Erythroblast (primary cell): ENCODE results near the gene AOPEP.

Source experiments
- GATA1 ChIP-seq: IDR thresholded peaks from 2 replicates; pipeline ENCODE4 v1.6.1; 2011; ENCODE audit warnings: low read depth, mild to moderate bottlenecking, control low read depth, low read length, moderate library complexity
- POLR2A ChIP-seq: IDR thresholded peaks from 2 replicates; pipeline ENCODE4 v1.6.1; 2011; ENCODE audit warnings: mild to moderate bottlenecking, low read length

GRCh38 chr9:94772639-94773303 is 46.3 kb downstream of the AOPEP start:
- TF ChIP-seq POLR2A (no peak), GATA1 (no peak)
